ENCODE data around the gene SPTA1. TPM values are rescaled to one million over a fixed set of nuclear protein-coding genes. Genes with fewer than 3 reads are reported as not detected.

The SPTA1 gene
- total and polyA plus RNA-seq, 2 of the 8 experiments (the other 6 are each of a cell fraction or from before 2014, with no cell fraction given): not detected

DNA sequence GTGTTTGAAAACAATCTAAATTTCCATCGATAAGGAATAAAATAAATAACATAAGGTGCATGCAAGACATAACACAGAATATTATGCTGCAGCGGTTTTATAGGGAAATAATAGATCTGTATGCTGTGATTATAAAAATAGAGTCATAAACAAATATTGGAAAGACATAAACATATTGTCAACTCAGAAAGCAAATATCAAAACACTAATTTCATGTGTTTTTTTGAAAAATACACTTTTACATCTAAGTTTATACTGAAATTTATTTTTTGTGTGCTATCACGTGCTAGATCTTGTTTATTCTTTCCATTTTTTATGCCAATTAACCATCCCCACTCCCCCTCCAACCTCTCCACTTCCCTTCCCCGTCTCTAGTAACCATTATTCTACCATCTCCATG, 24.6 kb upstream of the SPTA1 start (continued):
- TF ChIP-seq CHD7 (IDR thresholded peaks at IDR 0.05; ENCODE audit: insufficient replicate concordance, low read length) (no peak), NRF1 (IDR thresholded peaks at IDR 0.05; ENCODE audit: low read depth, low read length) (no peak), KDM1A (IDR thresholded peaks at IDR 0.05; ENCODE audit: borderline replicate concordance, low read length) (no peak), RNF2 (IDR thresholded peaks at IDR 0.05; ENCODE audit: borderline replicate concordance, low read depth, low read length, missing control alignments, poor library complexity, severe bottlenecking) (no peak)
